ENCODE results near the gene AUH. TPM values are rescaled to one million over a fixed set of nuclear protein-coding genes. Genes with fewer than 3 reads are reported as not detected.

The AUH gene
- total and polyA plus RNA-seq, 10 of the 15 experiments (the other 5 are each of a cell fraction or from before 2014, with no cell fraction given): 1.7 to 7.3 (median 4.6) TPM

- no peak for TF ChIP-seq ZNF687 (IDR thresholded peaks at IDR 0.05)
- TF ChIP-seq EED (IDR thresholded peaks at IDR 0.05; ENCODE audit: low read depth): no peak
Observed at GRCh38 chr9:91342575-91342974, 19.1 kb downstream of the AUH start (continued).

- Histone ChIP-seq H3K79me2 (ENCODE audit: control insufficient read depth, insufficient read depth, low read length) (no peaks in the 10 kb centered on the region), H3K27me3 (replicated peaks in 1 of 2; ENCODE audit: control insufficient read depth in 2 of 2, insufficient read depth in 2 of 2, low read length in 1 of 2) (no peaks in the 10 kb centered on the region), H3K27ac (ENCODE audit: control insufficient read depth, insufficient read depth) (no peak overlapping the region), H3K9ac (ENCODE audit: control insufficient read depth, insufficient read depth, low read length) (no peak overlapping the region), H3K4me2 (ENCODE audit: control insufficient read depth, insufficient read depth) (no peak overlapping the region), H3K4me3 (no peak overlapping the region), H3K4me1 (ENCODE audit: control insufficient read depth, insufficient read depth, low read length) (no peaks in the 10 kb centered on the region), H4K20me1 (ENCODE audit: control insufficient read depth, insufficient read depth) (no peaks in the 10 kb centered on the region), H3K9me3 (replicated peaks; ENCODE audit: control insufficient read depth, insufficient read depth, low read length) (no peaks in the 10 kb centered on the region), H2AFZ (ENCODE audit: control insufficient read depth, low read depth, low read length) (no peak overlapping the region), H3K36me3 (ENCODE audit: control insufficient read depth in 2 of 2, insufficient read depth in 2 of 2, low read length in 1 of 2) (peaks cover 2 to 4% of the 10 kb centered on the region in 2 experiments; a peak in 2 of 4 replicates)
- DNase-seq (ENCODE audit: low read depth, low spot score) (no peak), FAIRE-seq (no peak), ATAC-seq (no peak)
- WGBS (ENCODE audit: insufficient coverage, insufficient replicate concordance, low lambda C conversion rate, missing lambda C conversion rate): 46% methylated on average over 3 of the region's 3 CpGs
- ChIA-PET CTCF (interaction anchor here (0.8 to 1.7 kb wide), 6 partner anchors 15 to 292 kb away, joined by 3 to 6 read pairs (median 3); no protein-coding TSS in a partner anchor), RAD21 (ENCODE audit: unreplicated experiment) (interaction anchor here (1.1 to 1.8 kb wide), 2 partner anchors 17 to 426 kb away, joined by 3 to 4 read pairs; no protein-coding TSS in a partner anchor), SMC1A (ENCODE audit: uncharacterized antibody, unreplicated experiment) (interaction anchor here (0.6 to 2.4 kb wide), 3 partner anchors 24 to 85 kb away, joined by 3 to 6 read pairs (median 3); no protein-coding TSS in a partner anchor), POLR2A (interaction anchor here (0.6 kb wide), 1 partner anchor 1416 kb away, joined by 3 read pairs; no protein-coding TSS in a partner anchor)
- BruUV-seq (replicated peaks): no TSS peak
- intact Hi-C loops (cut with micrococcal nuclease; ENCODE audit: unreplicated experiment): no loop called here
- in situ Hi-C loops (cut with MboI): no loop called here
- TF ChIP-seq TAF1 (IDR thresholded peaks at IDR 0.05; ENCODE audit: borderline replicate concordance, low read depth, low read length) (no peak), KAT2A (conservative IDR thresholded peaks at IDR 0.05; ENCODE audit: control insufficient read depth, low read depth, low read length) (no peak), CBFB (IDR thresholded peaks at IDR 0.05; ENCODE audit: low read depth) (no peak), E4F1 (IDR thresholded peaks at IDR 0.05; ENCODE audit: borderline replicate concordance, partially characterized antibody) (no peak), RAD51 (IDR thresholded peaks at IDR 0.05) (no peak), ZBED1 (IDR thresholded peaks at IDR 0.05; ENCODE audit: borderline replicate concordance) (no peak), CTCF (IDR thresholded peaks at IDR 0.05 in 2 of 3, conservative IDR thresholded peaks at IDR 0.05 in 1 of 3; ENCODE audit: control insufficient read depth in 2 of 3, extremely low read depth in 1 of 3, insufficient read depth in 1 of 3, low read depth in 3 of 3, low read length in 3 of 3) (no peak), MLLT1 (IDR thresholded peaks at IDR 0.05) (no peak), NRF1 (conservative IDR thresholded peaks at IDR 0.05; ENCODE audit: low read depth, low read length) (no peak), GATAD2B (conservative IDR thresholded peaks at IDR 0.05; ENCODE audit: low read depth) (no peak), POLR2AphosphoS5 (IDR thresholded peaks at IDR 0.05; ENCODE audit: low read length) (no peak)
Observed at GRCh38 chr9:91341749-91342148, 20.0 kb downstream of the AUH start.
